GM10266 (cell line): ENCODE data around the gene EML3.

Experiments used
- DNase-seq: peaks from one replicate; pipeline ENCODE4 v3.0.0; 2012; ENCODE audit errors: extremely low spot score
- TF ChIP-seq, protein P1 (sequence below): IDR thresholded peaks from 2 replicates; pipeline ENCODE4 v1.5.1; 2012; ENCODE audit warnings: mild to moderate bottlenecking, low read depth; ENCODE audit not compliant: control insufficient read depth, insufficient read depth; ENCODE audit errors: missing control alignments

The EML3 gene

DNA sequence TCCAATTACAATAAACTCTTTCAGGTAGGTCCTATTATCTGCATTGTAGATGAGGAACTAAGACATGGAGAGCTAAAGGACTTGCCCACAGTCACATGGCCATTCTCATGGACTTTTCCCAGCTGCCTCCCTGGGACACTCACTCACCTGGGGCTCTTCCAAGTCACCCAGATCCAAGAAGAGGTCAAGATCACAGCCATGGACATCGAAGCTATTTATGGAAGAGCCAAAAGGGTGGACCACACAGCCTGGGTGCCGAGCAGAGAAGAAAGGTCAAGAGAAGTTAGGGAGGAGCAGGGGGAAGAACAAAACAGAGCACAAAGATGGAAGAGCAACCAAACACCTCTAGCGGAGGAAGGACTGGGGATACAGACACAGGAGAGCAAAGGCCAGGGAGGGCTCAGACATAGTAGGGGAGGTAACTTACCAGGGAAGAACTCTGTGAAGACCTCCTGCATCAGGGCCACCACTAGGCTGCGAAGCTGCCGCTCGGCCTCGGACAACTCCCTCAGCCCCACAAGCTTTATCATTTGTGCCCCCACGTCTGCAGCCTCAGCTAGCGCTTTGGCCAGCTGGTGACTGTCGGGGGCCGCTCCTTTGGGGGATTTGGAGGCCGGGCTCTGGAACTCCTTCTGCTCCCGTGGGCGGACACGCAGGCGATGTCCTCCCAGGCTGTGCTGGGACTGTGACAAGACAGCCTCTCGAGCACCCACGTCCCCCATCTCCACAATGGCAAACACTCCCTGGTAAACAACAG lies 31.4 kb downstream of the EML3 start:
- TF ChIP-seq, protein P1, sequence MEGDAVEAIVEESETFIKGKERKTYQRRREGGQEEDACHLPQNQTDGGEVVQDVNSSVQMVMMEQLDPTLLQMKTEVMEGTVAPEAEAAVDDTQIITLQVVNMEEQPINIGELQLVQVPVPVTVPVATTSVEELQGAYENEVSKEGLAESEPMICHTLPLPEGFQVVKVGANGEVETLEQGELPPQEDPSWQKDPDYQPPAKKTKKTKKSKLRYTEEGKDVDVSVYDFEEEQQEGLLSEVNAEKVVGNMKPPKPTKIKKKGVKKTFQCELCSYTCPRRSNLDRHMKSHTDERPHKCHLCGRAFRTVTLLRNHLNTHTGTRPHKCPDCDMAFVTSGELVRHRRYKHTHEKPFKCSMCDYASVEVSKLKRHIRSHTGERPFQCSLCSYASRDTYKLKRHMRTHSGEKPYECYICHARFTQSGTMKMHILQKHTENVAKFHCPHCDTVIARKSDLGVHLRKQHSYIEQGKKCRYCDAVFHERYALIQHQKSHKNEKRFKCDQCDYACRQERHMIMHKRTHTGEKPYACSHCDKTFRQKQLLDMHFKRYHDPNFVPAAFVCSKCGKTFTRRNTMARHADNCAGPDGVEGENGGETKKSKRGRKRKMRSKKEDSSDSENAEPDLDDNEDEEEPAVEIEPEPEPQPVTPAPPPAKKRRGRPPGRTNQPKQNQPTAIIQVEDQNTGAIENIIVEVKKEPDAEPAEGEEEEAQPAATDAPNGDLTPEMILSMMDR = no peak
- DNase-seq = no peak

GRCh38 chr11:62579252-62579651 lies 33.3 kb downstream of the EML3 start:
- TF ChIP-seq, protein P1 = no peak

DNA sequence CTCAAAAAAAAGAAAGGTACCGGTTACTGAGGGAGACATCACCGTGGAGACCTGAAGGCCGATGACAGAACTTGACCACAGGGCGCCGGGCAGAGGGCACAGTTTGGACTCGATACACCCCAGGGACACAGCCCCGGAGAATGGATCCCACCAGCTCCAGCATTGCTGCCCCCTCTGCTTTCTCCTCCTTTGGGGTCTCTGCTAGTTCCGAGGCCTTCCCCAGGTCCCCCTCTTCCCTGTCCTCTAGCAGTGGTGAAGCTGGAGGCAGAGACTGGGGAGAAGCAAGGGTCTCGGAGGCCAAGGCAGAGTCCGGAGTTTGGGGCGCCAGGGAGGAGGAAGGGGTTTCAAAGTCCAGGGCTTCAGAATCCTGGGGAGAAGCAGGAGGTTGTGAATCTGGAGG lies 34.0 kb downstream of the EML3 start:
- TF ChIP-seq, protein P1 = no peak
- DNase-seq = no peak

More at GRCh38 chr11:62579252-62579651, 33.3 kb downstream of the EML3 start:
- no peak for DNase-seq

- DNase-seq = no peak
- TF ChIP-seq, protein P1 = no peak
Measured at GRCh38 chr11:62577046-62577714, 35.4 kb downstream of the EML3 start.

DNA sequence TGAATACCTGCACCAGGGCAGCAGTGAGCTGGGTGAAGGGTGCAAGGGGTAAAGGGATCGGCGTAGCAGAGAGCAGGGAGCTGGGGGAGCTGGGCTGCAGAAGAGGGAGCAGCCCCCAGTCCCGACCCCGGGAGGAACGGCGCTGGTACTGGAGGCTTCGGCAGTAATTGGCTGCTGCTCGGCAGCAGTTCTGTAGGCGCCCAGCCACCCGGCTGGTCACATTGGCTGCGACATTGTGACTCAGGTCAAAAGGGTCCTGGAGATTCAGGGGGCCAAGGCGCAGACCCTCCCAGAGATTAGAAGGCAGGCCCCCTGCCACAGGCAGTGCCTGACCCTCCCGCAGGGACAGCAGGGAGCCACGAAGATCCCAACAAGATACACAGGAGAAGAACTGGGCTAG lies 36.7 kb downstream of the EML3 start:
- DNase-seq = no peak
- TF ChIP-seq, protein P1 = no peak

DNA sequence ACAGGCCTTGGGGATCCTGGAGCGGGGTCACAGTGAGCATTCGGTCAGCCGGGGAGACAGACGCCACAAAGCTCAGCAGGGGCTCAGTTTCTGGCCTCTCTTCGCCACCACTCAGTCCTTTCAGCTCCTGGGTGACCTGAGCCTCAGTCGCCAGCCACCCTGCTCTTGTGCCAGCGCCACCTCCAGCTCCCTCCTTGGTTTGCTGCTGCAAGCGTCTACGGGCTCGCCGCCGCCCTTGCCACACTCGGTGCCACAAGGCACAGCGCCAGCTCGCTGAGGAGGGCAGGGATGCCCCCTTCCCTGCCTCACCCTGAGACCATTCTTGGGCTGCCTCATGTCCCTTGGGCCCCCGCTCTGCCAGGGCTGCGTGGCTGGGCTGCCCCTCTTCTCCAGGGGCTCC lies 37.4 kb downstream of the EML3 start:
- DNase-seq = no peak
- TF ChIP-seq, protein P1 = no peak
